IPS-20b (cell line): ENCODE results near the gene LIG4.
"Not testable (repeated sequence)": the region's sequence is repeated elsewhere in the genome, so short reads cannot be mapped to it uniquely, and the experiment has no call there.

Experiments
- H3K27ac ChIP-seq: one replicate; pipeline ENCODE4 v1.5.1; 2013; ENCODE audit warnings: low read length
- H3K27me3 ChIP-seq: 2 replicates; pipeline ENCODE4 v1.6.1; 2013; ENCODE audit warnings: mild to moderate bottlenecking, low read length, inconsistent platforms; ENCODE audit not compliant: insufficient read depth
- H3K36me3 ChIP-seq: 2 replicates; pipeline ENCODE4 v1.6.1; 2013; ENCODE audit warnings: low read depth, mild to moderate bottlenecking, inconsistent platforms, low read length, moderate library complexity; ENCODE audit not compliant: insufficient read depth
- H3K4me1 ChIP-seq: 2 replicates; pipeline ENCODE4 v1.6.1; 2013; ENCODE audit warnings: mild to moderate bottlenecking, control low read depth, inconsistent platforms, low read length, moderate library complexity; ENCODE audit not compliant: insufficient read depth
- H3K4me3 ChIP-seq: 2 replicates; pipeline ENCODE4 v1.5.1; 2013; ENCODE audit warnings: mild to moderate bottlenecking, low read length, inconsistent platforms
- H3K9ac ChIP-seq: 2 replicates; pipeline ENCODE4 v1.6.1; 2013; ENCODE audit warnings: low read depth, mild to moderate bottlenecking, inconsistent platforms, low read length, moderate library complexity
- H3K9me3 ChIP-seq: 2 replicates; pipeline ENCODE4 v1.6.1; 2013; ENCODE audit warnings: mild to moderate bottlenecking, low read depth, low read length, inconsistent platforms; ENCODE audit not compliant: insufficient read depth

LIG4 gene

DNA sequence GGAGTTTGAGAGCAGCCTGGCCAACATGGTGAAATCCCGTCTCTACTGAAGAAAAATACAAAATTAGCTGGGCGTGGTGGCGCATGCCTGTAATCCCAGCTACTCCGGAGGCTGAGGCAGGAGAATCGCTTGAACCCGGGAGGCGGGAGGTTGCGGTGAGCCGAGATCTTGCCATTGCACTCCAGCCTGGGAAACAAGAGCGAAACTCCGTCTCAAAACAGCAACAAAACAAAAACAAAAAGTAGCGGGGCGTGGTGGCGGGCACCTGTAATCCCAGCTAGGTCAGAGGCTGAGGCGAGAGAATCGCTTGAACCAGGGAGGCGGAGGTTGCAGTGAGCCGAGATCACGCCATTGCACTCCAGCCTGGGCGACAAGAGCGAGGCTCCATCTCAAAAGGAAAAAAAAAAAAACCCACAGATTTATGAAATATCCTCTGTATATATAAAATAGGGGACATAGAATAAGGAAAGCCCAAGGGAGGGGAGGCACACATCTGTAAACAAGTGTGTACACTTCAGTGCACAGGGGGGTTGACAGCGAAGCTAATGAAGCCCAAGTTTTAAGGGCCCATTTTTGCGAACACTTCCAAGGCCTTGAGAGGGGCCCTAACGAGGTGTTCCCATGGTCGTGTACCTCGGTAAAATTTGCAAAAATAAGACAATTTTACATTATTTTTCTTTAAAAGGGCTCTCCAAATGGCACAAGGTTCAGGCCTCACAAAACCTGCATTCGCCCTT is 2.1 kb upstream of the LIG4 start:
- H3K9ac ChIP-seq, result peak overlapping the region; percentile 98
- H3K4me3 ChIP-seq, result peak overlapping the region; percentile 99
- H3K9me3 ChIP-seq, H3K36me3 ChIP-seq, H3K27me3 ChIP-seq: not testable (repeated sequence)
- H3K27ac ChIP-seq, result peak overlapping the region; percentile 98
- H3K4me1 ChIP-seq, result peaks cover 11% of the 10 kb centered on the region

DNA sequence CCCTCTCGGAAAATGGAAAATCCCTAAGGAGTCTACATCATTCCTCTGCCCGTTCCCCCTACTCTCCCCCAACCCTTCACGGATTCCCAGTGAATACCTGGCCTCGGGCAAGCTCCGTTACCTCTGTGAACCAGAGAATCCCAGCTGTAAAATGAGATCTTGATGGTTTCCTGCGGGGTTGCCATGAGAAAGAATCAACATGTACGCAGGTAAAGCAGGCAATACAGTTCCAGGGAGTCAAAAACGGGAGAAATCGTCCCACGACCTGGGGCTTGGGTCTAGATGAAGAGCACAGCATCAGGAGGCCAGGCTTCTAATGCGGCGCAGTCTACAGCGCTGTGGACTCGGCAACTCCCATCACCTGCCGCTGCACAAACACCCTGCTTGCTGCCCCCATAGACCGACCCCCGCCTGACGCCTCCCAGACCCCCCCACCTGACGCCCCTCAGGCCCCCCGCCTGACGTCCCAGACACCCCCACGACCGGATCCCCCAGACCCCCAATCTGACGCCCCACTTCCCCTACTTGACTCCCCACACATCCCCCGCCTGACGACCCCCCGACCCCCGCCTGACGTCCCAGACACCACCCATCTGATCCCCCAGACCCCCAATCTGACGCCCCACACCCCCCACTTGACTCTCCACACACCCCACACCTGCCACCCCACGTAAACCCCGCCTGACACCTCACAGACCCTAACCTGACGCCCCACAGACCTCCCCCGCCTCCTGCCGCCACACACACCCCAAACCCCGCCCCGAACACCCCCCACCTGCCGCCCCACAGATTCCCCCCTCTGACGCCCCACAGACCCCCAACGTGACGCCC is 680 bp downstream of the LIG4 start:
- H3K36me3 ChIP-seq, result peaks cover 14% of the 10 kb centered on the region
- H3K4me3 ChIP-seq, result peak overlapping the region; percentile 73
- H3K27ac ChIP-seq, result no peak overlapping the region
- no peaks in the 10 kb centered on the region for H3K27me3 ChIP-seq
- peak overlapping the region; percentile 37; the same call in 1 of the 2 replicates for H3K9ac ChIP-seq
- no peaks in the 10 kb centered on the region for H3K9me3 ChIP-seq
- peaks cover 11% of the 10 kb centered on the region for H3K4me1 ChIP-seq

DNA sequence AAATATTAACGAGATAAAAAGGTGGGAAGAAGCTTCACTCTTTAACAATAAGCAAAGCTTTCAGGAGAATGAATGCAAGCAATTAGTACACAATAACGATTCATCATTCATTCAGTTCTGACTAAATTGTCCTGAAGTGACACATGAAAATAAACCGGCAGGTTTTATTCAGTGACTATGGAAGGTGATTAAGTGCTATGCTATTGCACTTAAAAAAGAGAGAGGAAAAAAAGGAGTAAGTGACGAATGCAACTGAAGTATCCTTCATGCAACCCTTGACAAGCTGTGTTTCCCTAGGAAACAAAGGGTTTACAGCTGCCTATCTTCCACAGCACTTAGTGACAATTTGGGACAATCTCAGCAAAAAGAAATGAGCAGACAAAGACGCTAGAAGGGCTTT is 1.4 kb downstream of the LIG4 start:
- H3K4me3 ChIP-seq, result peak overlapping the region; percentile 73
- H3K27ac ChIP-seq, result no peak overlapping the region

DNA sequence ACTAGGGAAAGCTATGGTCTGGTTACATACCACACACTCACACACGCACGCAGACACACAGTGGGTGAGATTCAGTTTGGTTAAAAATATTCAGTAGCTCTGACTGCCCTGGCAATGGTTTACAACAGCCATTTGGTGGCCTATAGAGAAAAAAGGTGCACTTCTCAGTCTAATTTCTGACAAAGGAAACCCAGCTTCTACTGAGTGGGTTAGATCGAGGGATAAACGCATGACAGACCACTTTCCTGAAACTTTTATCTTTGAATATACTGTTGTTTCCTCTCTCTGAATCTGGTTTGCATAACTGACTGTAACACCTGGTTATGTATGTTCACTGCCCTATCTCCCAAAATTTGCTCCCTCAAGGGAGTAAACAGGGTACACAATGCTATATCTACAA is 2.5 kb downstream of the LIG4 start:
- Histone ChIP-seq H3K36me3 (peaks cover 21% of the 10 kb centered on the region), H3K4me3 (no peak overlapping the region), H3K27me3 (no peaks in the 10 kb centered on the region), H3K27ac (no peak overlapping the region), H3K9ac (no peak overlapping the region), H3K4me1 (peaks cover 5% of the 10 kb centered on the region; the same call in 1 of the 2 replicates), H3K9me3 (no peaks in the 10 kb centered on the region)

More for the DNA sequence above, 1.4 kb downstream of the LIG4 start:
- H3K9me3 ChIP-seq, result no peaks in the 10 kb centered on the region
- H3K4me1 ChIP-seq, result peaks cover 5% of the 10 kb centered on the region; the same call in 1 of the 2 replicates
- H3K36me3 ChIP-seq, result peaks cover 21% of the 10 kb centered on the region
- no peaks in the 10 kb centered on the region for H3K27me3 ChIP-seq
- H3K9ac ChIP-seq, result peak overlapping the region; percentile 37; the same call in 1 of the 2 replicates

DNA sequence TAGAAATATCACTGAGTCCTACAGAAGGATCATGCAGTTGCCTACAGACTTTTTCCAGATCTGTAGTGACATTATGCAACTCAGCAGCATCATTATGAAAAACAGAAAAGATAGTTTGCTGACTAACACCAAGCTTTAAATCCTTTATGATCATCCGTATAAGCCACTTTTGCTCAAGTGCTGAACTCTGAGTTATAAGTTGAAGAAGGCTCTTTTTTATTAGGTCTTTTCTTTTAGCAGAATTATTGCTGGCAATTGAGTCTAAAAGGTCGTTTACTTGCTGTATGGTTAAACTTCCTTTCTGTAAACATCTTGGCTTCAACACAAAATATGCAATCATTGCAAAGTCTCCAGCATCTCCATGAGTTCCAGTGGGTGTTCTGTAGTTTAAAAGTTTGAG is 4.8 kb downstream of the LIG4 start:
- Histone ChIP-seq H3K4me3 (no peak overlapping the region), H3K36me3 (peaks cover 21% of the 10 kb centered on the region), H3K4me1 (peaks cover under 1% of the 10 kb centered on the region; the same call in 1 of the 2 replicates), H3K9me3 (no peaks in the 10 kb centered on the region), H3K27me3 (no peaks in the 10 kb centered on the region), H3K27ac (no peak overlapping the region), H3K9ac (no peak overlapping the region)

DNA sequence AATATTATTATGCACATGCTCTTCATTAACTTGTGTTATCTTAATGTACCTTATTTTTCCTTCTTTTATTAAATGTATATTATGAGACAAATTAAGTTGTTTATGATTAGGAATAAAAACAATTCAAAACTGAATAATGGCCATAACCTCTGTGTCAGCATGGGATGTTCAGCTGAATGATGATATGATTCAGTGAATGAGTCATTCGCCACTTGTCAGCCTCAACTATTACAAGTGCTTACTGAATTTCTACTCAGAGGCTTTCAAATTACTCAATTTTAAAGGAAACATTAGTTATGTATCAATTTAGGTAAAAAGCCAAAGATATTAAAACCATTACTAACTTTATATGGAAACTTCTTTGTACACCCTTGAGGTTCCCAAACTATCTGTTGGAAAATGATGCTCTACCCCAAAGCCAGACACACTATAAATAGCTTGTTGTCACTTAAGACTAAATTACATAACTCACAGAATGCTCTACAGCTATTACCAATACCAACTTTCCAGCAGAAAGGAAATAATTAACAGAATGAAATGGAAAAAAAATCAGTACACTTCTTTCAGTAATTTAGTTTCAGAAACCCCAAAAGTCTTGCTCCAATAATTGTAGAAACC is 14.4 kb downstream of the LIG4 start:
- H3K9ac ChIP-seq, result no peak overlapping the region
- no peak overlapping the region for H3K27ac ChIP-seq

DNA sequence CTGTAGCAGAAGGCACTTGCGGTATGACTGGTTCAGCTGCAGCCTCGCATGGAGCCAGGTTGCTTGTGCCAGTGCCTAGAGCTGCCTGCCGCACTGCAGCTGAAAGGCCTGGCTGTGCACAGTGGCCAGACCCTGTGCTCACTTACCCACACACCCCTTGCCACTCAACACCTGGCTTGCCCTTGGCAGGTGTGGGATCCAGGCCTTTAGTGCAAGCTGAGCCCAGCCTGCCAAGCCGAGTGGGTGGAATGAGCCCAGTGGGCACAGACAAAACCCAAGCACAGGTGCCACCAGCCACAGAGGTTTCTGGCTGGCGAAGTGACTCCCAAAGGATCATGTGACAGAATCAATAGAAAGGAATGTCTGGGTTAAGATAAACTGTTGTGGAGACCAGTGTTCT is 19.5 kb downstream of the LIG4 start:
- Histone ChIP-seq H3K4me1 (no peaks in the 10 kb centered on the region), H3K9me3 (no peaks in the 10 kb centered on the region), H3K27me3 (no peaks in the 10 kb centered on the region), H3K27ac (no peak overlapping the region), H3K36me3 (no peaks in the 10 kb centered on the region), H3K9ac (no peak overlapping the region), H3K4me3 (no peak overlapping the region)

More for the DNA sequence above, 14.4 kb downstream of the LIG4 start:
- Histone ChIP-seq H3K4me3 (no peak overlapping the region), H3K36me3 (no peaks in the 10 kb centered on the region), H3K27me3 (no peaks in the 10 kb centered on the region), H3K4me1 (no peaks in the 10 kb centered on the region), H3K9me3 (no peaks in the 10 kb centered on the region)

DNA sequence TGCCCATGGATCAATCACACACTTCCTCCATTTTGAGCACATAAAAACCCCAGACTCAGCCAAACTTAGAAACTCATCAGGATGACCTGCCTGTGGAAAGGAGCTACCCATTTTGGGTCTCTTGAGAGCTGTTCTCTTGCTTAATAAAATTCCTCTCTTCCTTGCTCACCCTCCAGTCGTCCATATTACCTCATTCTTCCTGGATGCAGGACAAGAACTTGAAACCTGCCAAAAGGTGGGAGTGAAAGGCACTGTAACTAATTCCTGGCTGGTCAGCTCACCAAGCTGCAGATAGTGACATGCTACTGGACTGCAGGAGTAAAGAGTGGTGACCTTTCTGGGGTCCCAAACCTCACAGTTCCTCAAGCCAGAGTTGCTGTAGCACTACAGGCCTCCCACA is 20.2 kb downstream of the LIG4 start:
- Histone ChIP-seq H3K4me3 (no peak overlapping the region), H3K9me3 (no peaks in the 10 kb centered on the region), H3K27ac (no peak overlapping the region), H3K27me3 (no peaks in the 10 kb centered on the region), H3K36me3 (no peaks in the 10 kb centered on the region), H3K4me1 (no peaks in the 10 kb centered on the region), H3K9ac (no peak overlapping the region)

DNA sequence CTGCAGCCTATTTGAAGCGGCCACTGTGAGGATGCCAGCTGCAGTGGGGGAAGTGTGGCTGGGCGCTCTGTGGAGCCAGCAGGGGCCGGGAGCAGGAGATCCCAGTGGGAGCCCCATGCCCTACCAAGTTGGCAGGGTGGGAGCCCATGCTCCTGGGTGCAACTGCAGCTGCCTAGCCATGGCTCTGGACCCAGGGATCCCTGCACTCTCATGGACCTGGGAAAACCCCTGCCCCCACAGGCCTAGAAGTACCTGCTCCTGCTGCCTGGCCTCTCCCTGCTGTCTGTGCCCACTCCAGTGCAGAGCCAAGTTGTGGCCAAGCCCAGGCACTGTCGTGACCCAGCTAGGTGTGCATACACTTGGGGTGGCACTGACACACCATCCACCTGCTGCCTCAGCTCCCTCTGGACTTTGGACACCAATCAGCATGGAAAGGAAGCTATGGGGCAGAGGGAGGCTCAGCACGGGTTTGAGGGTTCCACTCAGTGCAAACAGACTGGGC is 20.9 kb downstream of the LIG4 start:
- no peaks in the 10 kb centered on the region for H3K36me3 ChIP-seq
- no peak overlapping the region for H3K27ac ChIP-seq
- no peak overlapping the region for H3K4me3 ChIP-seq
- H3K4me1 ChIP-seq, result no peaks in the 10 kb centered on the region
- no peaks in the 10 kb centered on the region for H3K9me3 ChIP-seq
- H3K9ac ChIP-seq, result no peak overlapping the region
- no peaks in the 10 kb centered on the region for H3K27me3 ChIP-seq

DNA sequence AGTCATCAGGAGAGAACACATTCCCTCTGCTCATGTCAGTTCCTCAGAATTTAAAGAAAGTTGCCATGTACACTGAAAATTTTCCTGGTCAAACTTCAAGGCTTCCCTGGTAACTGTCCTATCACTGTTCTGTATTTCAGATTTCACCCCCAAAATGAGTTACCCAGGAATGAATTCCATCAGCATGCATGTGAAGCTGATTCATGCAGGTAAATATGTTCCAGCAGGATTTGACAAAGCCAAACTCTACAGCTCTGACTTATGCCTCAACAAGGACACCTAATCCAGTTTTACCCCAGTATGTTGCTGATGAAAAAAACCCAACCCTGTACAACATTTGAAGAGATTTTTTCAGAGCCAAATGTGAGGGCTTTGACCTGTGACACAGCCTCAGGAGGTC is 21.5 kb downstream of the LIG4 start:
- H3K27ac ChIP-seq, result no peak overlapping the region
- no peak overlapping the region for H3K9ac ChIP-seq
- H3K4me1 ChIP-seq, result no peaks in the 10 kb centered on the region
- H3K9me3 ChIP-seq, result no peaks in the 10 kb centered on the region
- no peaks in the 10 kb centered on the region for H3K27me3 ChIP-seq
- H3K4me3 ChIP-seq, result no peak overlapping the region
- no peaks in the 10 kb centered on the region for H3K36me3 ChIP-seq

DNA sequence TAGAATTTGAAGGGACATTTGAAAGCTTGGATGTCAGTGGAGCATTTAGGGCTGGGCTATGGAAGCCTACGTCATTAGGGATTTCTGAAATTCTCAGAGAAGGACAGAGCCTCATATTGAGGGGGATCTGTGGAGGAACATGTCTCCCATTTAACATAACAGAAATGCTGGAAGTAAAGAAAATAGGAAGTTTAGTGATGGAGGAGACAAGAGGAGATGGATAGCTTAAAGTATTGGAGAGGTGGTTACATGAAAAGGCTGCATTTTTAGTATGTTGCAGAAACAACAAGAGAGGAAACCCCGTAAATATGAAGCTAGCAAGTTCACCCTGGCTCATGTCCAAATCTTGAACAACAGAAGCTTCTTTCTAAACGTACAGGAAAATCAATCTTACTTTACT is 24.4 kb downstream of the LIG4 start:
- H3K4me3 ChIP-seq, result no peak overlapping the region
- no peaks in the 10 kb centered on the region for H3K27me3 ChIP-seq
- H3K9me3 ChIP-seq, result no peaks in the 10 kb centered on the region
- H3K4me1 ChIP-seq, result no peaks in the 10 kb centered on the region
- no peak overlapping the region for H3K9ac ChIP-seq
- no peak overlapping the region for H3K27ac ChIP-seq
- no peaks in the 10 kb centered on the region for H3K36me3 ChIP-seq
